GM19193 (cell line): Measurements from ENCODE around the gene CHST8.

Experiments used
- POLR2A ChIP-seq: IDR thresholded peaks from 4 replicates; pipeline ENCODE4 v1.6.1; 2011; ENCODE audit not compliant: insufficient read depth, insufficient read length; ENCODE audit errors: extremely low read depth

CHST8 gene

GRCh38 chr19:33659835-33660234 is 38.1 kb downstream of the CHST8 start:
- no peak for TF ChIP-seq POLR2A

- TF ChIP-seq POLR2A, result no peak
These were observed 38.8 kb downstream of the CHST8 start for GRCh38 chr19:33660410-33661124.

GRCh38 chr19:33661336-33661735 is 39.6 kb downstream of the CHST8 start:
- TF ChIP-seq POLR2A, result no peak

GRCh38 chr19:33662391-33663092 is 40.8 kb downstream of the CHST8 start:
- no peak for TF ChIP-seq POLR2A

GRCh38 chr19:33664744-33665143 is 43.0 kb downstream of the CHST8 start:
- TF ChIP-seq POLR2A, result no peak

- no peak for TF ChIP-seq POLR2A
These were observed 44.2 kb downstream of the CHST8 start for GRCh38 chr19:33665776-33666595.

- no peak for TF ChIP-seq POLR2A
These were observed 45.4 kb downstream of the CHST8 start for GRCh38 chr19:33667141-33667650.

DNA sequence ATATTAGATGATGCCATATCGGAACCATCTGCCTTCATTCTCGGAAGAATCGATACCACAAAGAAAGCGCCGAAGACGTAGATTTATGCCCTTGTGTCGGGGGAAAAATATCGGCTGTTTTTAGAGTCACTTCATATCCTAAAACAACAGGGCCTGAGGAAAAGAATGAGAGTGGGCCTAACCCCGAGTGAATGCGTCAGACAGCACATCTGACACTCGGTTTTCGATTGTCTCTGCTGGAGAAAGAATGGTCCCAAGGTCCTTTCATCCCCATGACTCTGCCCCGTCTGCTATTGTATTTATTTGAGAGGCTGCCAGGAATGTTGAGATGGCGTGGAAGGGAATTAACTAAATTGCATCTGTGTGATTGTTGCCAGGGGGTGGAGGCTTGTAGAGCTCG is 46.1 kb downstream of the CHST8 start:
- no peak for TF ChIP-seq POLR2A

DNA sequence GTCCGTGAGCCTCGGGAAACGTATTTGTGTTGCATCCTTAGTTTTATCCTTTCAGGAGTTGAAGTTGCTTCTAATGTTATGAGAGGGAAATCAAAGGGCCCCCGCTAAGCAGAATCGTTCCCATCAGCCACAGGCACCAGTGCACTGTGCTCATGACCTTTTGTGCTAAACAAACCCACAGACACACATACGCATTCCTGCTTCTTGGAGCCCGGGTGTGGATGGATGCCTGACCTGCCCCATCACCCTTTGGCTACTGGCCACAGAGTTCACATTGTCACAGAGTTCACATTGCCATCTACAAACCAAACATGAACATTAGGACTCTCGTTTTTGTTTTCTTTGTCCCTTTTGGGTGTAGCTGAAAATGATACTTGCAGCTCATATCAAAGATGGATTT is 47.2 kb downstream of the CHST8 start:
- TF ChIP-seq POLR2A, result no peak

GRCh38 chr19:33669376-33669775 is 47.6 kb downstream of the CHST8 start:
- TF ChIP-seq POLR2A, result no peak

- no peak for TF ChIP-seq POLR2A
These were observed 48.6 kb downstream of the CHST8 start for GRCh38 chr19:33670398-33670797.

DNA sequence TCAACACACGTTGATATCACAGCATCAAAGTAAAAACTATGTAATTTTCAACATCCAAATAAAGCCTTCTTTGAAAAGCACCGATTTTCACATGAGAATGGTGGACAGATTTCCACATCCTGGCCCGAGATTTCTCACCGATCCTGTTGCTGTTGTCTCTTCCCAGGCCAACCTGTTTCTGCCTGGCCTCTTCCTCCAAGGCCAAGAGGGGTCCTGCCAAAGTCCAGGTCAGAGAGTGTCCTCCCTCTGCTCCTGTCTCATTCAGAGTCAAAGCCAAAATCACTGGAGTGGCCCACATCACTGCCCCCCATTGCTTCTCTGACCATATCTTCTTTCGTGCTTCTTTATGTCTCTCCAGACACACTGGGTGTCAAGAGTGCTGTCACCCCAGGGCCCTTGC is 49.5 kb downstream of the CHST8 start:
- TF ChIP-seq POLR2A, result no peak

DNA sequence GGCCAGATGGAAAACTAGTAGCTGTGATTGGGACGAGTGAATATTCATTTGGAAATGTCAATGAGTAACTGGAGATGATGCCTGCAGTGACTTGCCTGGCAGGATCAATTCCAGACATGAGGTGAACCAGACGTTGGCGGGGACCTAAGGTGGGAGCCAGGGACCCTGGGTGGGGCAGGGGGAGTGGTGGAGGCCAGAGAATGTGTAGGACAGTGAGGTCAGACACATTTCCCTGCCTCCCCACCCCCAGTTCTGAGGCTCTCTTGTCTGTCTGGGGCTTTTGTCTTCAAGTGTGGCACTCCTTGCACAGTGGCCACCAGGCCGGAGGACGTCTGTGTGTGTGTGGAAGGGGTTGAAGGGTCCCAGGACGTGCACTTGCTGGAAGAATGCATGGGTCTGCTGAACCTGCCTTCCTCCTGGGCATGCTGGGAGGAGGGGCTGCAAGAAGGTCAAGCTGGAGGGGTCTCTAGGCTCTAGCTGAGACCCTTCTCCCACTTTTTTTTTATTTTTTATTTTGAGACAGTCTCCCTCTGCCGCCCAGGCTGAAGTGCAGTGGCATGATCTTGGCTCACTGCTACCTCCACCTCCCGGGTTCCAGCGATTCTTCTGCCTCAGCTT is 51.6 kb downstream of the CHST8 start:
- no peak for TF ChIP-seq POLR2A

- no peak for TF ChIP-seq POLR2A
These were observed 52.4 kb downstream of the CHST8 start for GRCh38 chr19:33673996-33674625.
